ENCODE data around the gene ALPG.
A peak's percentile ranks its signal among the peaks of the same experiment; 100 is the strongest.
"Not testable (repeated sequence)": the region's sequence is repeated elsewhere in the genome, so short reads cannot be mapped to it uniquely, and the experiment has no call there.

ALPG gene

GRCh38 chr2:232370007-232370406 lies 36.6 kb upstream of the ALPG start:
- H3K9me3 Mint-ChIP-seq; H3K27me3 Mint-ChIP-seq; H3K4me3 Mint-ChIP-seq; H3K36me3 Mint-ChIP-seq (ENCODE audit: low read depth); H3K27ac Mint-ChIP-seq; ATAC-seq; H3K4me1 Mint-ChIP-seq; DNase-seq: not testable (repeated sequence)

GRCh38 chr2:232372231-232373208 lies 34.1 kb upstream of the ALPG start:
- Mint-ChIP-seq H3K9me3 (no peaks in the 10 kb centered on the region), H3K27ac (no peak overlapping the region), H3K4me3 (no peak overlapping the region), H3K27me3 (no peaks in the 10 kb centered on the region), H3K4me1 (no peaks in the 10 kb centered on the region), H3K36me3 (ENCODE audit: low read depth) (no peaks in the 10 kb centered on the region)
- DNase-seq (no peak), ATAC-seq (no peak)

DNA sequence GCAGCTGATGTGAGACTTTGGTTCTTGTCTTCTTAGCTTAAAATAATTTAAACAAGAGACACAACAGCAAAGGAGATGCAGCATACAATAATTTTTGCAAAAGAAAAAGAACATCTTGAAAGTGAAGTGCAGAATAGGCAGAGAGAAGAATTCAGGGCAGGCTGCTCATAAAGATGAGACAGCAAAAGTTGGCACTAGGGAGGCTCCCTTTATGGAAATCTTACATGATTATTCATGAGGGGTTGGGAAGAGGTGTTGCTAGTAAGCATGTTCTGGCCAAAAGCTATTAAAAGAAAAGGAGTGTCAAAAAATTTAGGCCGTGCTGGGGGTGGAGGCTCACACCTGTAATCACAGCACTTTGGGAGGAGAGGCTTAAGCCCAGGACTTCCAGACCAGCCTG lies 32.3 kb upstream of the ALPG start:
- Mint-ChIP-seq H3K36me3 (ENCODE audit: low read depth) (no peaks in the 10 kb centered on the region), H3K4me1 (no peaks in the 10 kb centered on the region), H3K4me3 (no peak overlapping the region), H3K9me3 (no peaks in the 10 kb centered on the region), H3K27me3 (no peaks in the 10 kb centered on the region), H3K27ac (no peak overlapping the region)
- no peak for ATAC-seq
- no peak for DNase-seq

- Mint-ChIP-seq H3K27ac (no peak overlapping the region), H3K27me3 (no peaks in the 10 kb centered on the region)
Observed at GRCh38 chr2:232375164-232375563, 31.5 kb upstream of the ALPG start.

GRCh38 chr2:232376260-232376659 lies 30.4 kb upstream of the ALPG start:
- no peak for DNase-seq
- Mint-ChIP-seq H3K4me1 (no peaks in the 10 kb centered on the region), H3K36me3 (ENCODE audit: low read depth) (no peaks in the 10 kb centered on the region), H3K27me3 (no peaks in the 10 kb centered on the region), H3K27ac (no peak overlapping the region), H3K4me3 (no peak overlapping the region), H3K9me3 (no peaks in the 10 kb centered on the region)
- no peak for ATAC-seq

More at GRCh38 chr2:232375164-232375563, 31.5 kb upstream of the ALPG start:
- no peaks in the 10 kb centered on the region for H3K9me3 Mint-ChIP-seq
- ATAC-seq (no peak), DNase-seq (no peak)
- H3K4me1 Mint-ChIP-seq, result no peaks in the 10 kb centered on the region
- no peaks in the 10 kb centered on the region for H3K36me3 Mint-ChIP-seq (ENCODE audit: low read depth)
- no peak overlapping the region for H3K4me3 Mint-ChIP-seq

GRCh38 chr2:232376713-232377112 lies 29.9 kb upstream of the ALPG start:
- Mint-ChIP-seq H3K9me3 (no peaks in the 10 kb centered on the region), H3K36me3 (ENCODE audit: low read depth) (no peaks in the 10 kb centered on the region), H3K4me1 (no peaks in the 10 kb centered on the region), H3K27ac (no peak overlapping the region), H3K4me3 (no peak overlapping the region), H3K27me3 (no peaks in the 10 kb centered on the region)
- no peak for DNase-seq
- no peak for ATAC-seq

- ATAC-seq, result no peak
- H3K4me3 Mint-ChIP-seq, result no peak overlapping the region
- no peaks in the 10 kb centered on the region for H3K4me1 Mint-ChIP-seq
- peaks cover 2% of the 10 kb centered on the region for H3K27me3 Mint-ChIP-seq
- H3K9me3 Mint-ChIP-seq, result no peaks in the 10 kb centered on the region
- DNase-seq, result no peak
- H3K27ac Mint-ChIP-seq, result no peak overlapping the region
- no peaks in the 10 kb centered on the region for H3K36me3 Mint-ChIP-seq (ENCODE audit: low read depth)
Observed at GRCh38 chr2:232377319-232377718, 29.3 kb upstream of the ALPG start.

DNA sequence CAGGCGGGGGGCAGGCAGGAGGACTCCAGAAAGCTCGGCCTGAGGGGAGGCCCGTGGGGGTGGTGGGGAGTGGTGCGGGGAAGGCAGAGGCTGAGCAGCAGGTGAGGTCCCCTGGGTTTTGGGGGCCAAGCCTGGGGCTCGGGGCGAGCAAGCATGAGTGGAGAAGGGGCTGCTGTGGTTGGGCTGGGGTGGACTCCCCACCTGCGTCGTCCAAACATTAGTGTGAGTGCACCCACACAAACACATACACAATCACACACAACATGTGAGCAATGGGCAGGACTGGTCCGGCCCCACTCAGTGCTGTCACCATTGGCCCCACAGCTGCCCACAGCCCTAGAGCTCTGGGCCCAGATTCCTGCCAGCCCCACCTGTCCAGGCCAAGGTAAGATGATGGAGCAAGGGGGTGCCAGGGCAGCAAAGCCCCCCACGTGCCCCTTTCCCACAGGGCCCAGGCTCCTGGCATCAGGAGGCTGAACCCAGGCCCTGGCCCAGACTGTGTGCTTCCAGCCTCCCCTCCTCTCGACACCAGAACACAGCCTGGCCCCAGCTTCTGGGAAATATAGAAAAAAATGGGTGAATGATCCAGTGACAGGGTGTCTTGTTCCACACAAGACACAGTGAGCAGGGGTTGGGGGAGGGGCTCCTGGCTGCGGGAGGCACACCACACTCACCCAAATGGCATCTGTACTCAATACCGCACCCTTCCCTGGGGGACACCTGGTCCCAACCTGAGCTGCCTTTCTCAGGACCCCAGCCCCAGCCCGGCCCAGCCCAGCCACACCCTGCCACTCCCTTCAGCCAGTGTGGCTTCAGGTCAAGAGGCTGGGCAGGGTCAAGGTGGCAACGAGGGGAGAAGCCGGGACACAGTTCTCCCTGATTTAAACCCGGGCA lies 28.6 kb upstream of the ALPG start:
- peaks cover 7% of the 10 kb centered on the region for H3K27me3 Mint-ChIP-seq
- no peak overlapping the region for H3K27ac Mint-ChIP-seq
- H3K4me1 Mint-ChIP-seq, result no peaks in the 10 kb centered on the region
- no peaks in the 10 kb centered on the region for H3K36me3 Mint-ChIP-seq (ENCODE audit: low read depth)
- DNase-seq (no peak), ATAC-seq (no peak)
- no peak overlapping the region for H3K4me3 Mint-ChIP-seq
- H3K9me3 Mint-ChIP-seq, result no peaks in the 10 kb centered on the region

- not testable (repeated sequence) for H3K4me3 Mint-ChIP-seq
Observed at GRCh38 chr2:232378735-232379151, 27.9 kb upstream of the ALPG start, which contains the start of gene ALPP. Gene ALPP, plus strand, starts transcription at chr2:232378751. Its CDS starts 52 bp downstream, at chr2:232378803.

DNA sequence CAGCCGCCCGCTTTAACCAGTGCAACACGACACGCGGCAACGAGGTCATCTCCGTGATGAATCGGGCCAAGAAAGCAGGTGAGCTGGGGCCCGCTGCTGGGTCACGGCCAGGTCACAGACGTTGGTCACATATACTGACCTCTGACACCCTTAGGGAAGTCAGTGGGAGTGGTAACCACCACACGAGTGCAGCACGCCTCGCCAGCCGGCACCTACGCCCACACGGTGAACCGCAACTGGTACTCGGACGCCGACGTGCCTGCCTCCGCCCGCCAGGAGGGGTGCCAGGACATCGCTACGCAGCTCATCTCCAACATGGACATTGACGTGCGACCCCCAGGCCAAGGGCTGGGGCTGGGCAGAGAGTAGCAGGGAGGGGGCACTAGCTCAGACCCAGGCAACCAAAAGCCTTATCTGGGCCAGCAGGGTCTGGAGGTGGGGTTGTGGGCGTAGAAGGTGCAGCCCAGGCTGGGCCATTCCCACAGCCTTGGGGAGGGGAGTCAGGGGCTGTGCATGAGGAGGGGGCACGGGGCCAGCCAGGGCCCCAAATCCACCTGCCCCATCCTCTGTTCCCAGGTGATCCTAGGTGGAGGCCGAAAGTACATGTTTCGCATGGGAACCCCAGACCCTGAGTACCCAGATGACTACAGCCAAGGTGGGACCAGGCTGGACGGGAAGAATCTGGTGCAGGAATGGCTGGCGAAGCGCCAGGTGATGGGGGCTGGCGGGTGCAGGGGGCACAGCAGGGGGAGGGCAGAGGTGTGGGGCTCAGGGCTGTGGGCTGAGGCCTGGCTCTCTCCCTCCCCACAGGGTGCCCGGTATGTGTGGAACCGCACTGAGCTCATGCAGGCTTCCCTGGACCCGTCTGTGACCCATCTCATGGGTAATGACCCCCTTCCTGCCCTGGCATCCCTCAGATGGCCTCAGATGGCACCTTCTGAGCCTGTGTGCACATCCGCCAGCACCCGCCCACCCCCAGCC lies 26.7 kb upstream of the ALPG start:
- not testable (repeated sequence) for H3K36me3 Mint-ChIP-seq (ENCODE audit: low read depth); ATAC-seq; H3K4me1 Mint-ChIP-seq; H3K9me3 Mint-ChIP-seq; H3K27ac Mint-ChIP-seq; H3K4me3 Mint-ChIP-seq; DNase-seq
- peaks cover 23% of the 10 kb centered on the region for H3K27me3 Mint-ChIP-seq

More at GRCh38 chr2:232378735-232379151, 27.9 kb upstream of the ALPG start, which contains the start of gene ALPP:
- not testable (repeated sequence) for ATAC-seq; H3K36me3 Mint-ChIP-seq (ENCODE audit: low read depth); DNase-seq; H3K4me1 Mint-ChIP-seq; H3K9me3 Mint-ChIP-seq; H3K27ac Mint-ChIP-seq
- peaks cover 14% of the 10 kb centered on the region for H3K27me3 Mint-ChIP-seq

- not testable (repeated sequence) for H3K9me3 Mint-ChIP-seq; H3K36me3 Mint-ChIP-seq (ENCODE audit: low read depth); H3K4me3 Mint-ChIP-seq; H3K4me1 Mint-ChIP-seq; H3K27ac Mint-ChIP-seq
- peak; percentile 59 for ATAC-seq
- H3K27me3 Mint-ChIP-seq, result peaks cover 38% of the 10 kb centered on the region
- peak; percentile 45 for DNase-seq
Observed at GRCh38 chr2:232381204-232382031, 25.2 kb upstream of the ALPG start.

GRCh38 chr2:232382331-232383225 lies 24.1 kb upstream of the ALPG start:
- DNase-seq (no peak), ATAC-seq (no peak)
- Mint-ChIP-seq H3K27ac (no peak overlapping the region), H3K27me3 (peaks cover 44% of the 10 kb centered on the region), H3K4me1 (no peaks in the 10 kb centered on the region), H3K9me3 (no peaks in the 10 kb centered on the region), H3K36me3 (ENCODE audit: low read depth) (no peaks in the 10 kb centered on the region), H3K4me3 (no peak overlapping the region)

All from activated naive CD8-positive, alpha-beta T cell treated with anti-CD3 and anti-CD28 coated beads, Interleukin-2, amount 50 U/mL, for 24 hours (primary cell).